Hindlimb muscle (tissue), 1 donor: ENCODE data around the gene SOX3. TPM values are rescaled to one million over a fixed set of nuclear protein-coding genes. Genes with fewer than 3 reads are reported as not detected.

Experiments used
- DNase-seq: peaks from one replicate; pipeline ENCODE4 v3.0.0-alpha.2; 2013
- polyA plus RNA-seq: library from polyadenylated mRNA; unstranded; fragments of 120-200 nt; gene quantifications from one replicate; pipeline ENCODE4 v1.2.1, GENCODE V29; 2013; ENCODE audit not compliant: insufficient read length

The SOX3 gene
- polyA plus RNA-seq: not detected

GRCh38 chrX:140504371-140505324 lies at the start of gene SOX3:
Gene SOX3 (minus strand): TSS chrX:140505069. CDS start chrX:140505060, 9 bp downstream.
- DNase-seq: no peak

GRCh38 chrX:140548985-140549384 lies 44.1 kb upstream of the SOX3 start:
- no peak for DNase-seq

GRCh38 chrX:140526171-140526570 lies 21.3 kb upstream of the SOX3 start:
- DNase-seq: no peak

GRCh38 chrX:140525448-140525847 lies 20.6 kb upstream of the SOX3 start:
- DNase-seq: no peak

GRCh38 chrX:140524556-140524955 lies 19.7 kb upstream of the SOX3 start:
- DNase-seq: no peak

- no peak for DNase-seq
Observed at GRCh38 chrX:140521393-140521792, 16.5 kb upstream of the SOX3 start.

GRCh38 chrX:140514554-140514953 lies 9.7 kb upstream of the SOX3 start:
- DNase-seq: no peak

- DNase-seq: no peak
Observed at GRCh38 chrX:140510895-140511295, 6.0 kb upstream of the SOX3 start.

GRCh38 chrX:140510306-140510676 lies 5.4 kb upstream of the SOX3 start:
- DNase-seq: no peak

GRCh38 chrX:140509468-140510305 lies 4.8 kb upstream of the SOX3 start:
- DNase-seq: no peak

- no peak for DNase-seq
Observed at GRCh38 chrX:140508958-140509357, 4.1 kb upstream of the SOX3 start.

- no peak for DNase-seq
Observed at GRCh38 chrX:140507982-140508305, 3.1 kb upstream of the SOX3 start.

GRCh38 chrX:140507223-140507981 lies 2.5 kb upstream of the SOX3 start:
- no peak for DNase-seq

GRCh38 chrX:140505421-140506337 lies 810 bp upstream of the SOX3 start:
- DNase-seq: no peak

- DNase-seq: no peak
Observed at GRCh38 chrX:140503714-140504351, 1.0 kb downstream of the SOX3 start.

GRCh38 chrX:140503238-140503601 lies 1.6 kb downstream of the SOX3 start:
- DNase-seq: no peak

- no peak for DNase-seq
Observed at GRCh38 chrX:140502491-140503237, 2.2 kb downstream of the SOX3 start.

GRCh38 chrX:140501940-140502468 lies 2.9 kb downstream of the SOX3 start:
- no peak for DNase-seq

GRCh38 chrX:140501321-140501720 lies 3.5 kb downstream of the SOX3 start:
- DNase-seq: no peak

GRCh38 chrX:140500441-140500840 lies 4.4 kb downstream of the SOX3 start:
- DNase-seq: no peak
